ENCODE data around the gene GTF2IRD2.
"Not testable (repeated sequence)": the region's sequence is repeated elsewhere in the genome, so short reads cannot be mapped to it uniquely, and the experiment has no call there.

The GTF2IRD2 gene

DNA sequence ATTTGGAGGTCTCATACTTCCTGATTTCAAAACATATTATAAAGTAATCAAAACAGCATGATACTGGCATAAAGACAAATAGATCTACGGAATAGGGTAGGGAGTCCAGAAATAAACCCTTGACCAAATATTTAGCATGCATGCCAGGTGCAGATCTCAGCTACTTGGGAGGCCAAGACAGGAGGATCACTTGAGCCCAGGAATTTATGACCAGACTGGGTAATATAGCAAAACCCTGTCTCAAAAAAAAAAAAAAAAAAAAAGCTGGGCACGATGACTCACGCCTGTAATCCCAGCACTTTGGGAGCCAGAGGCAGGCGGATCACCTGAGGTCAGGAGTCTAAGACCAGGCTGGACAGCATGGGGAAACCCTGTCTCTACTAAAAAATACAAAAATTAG lies 21.4 kb downstream of the GTF2IRD2 start:
- H3K4me1 Mint-ChIP-seq; H3K27ac Mint-ChIP-seq (ENCODE audit: low read depth); ATAC-seq (replicated peaks; ENCODE audit: extremely low read depth, poor library complexity, severe bottlenecking); H3K4me3 Mint-ChIP-seq; DNase-seq (ENCODE audit: low spot score in 2 of 2); H3K9me3 Mint-ChIP-seq; H3K27me3 Mint-ChIP-seq; H3K36me3 Mint-ChIP-seq (ENCODE audit: insufficient read depth): not testable (repeated sequence)

DNA sequence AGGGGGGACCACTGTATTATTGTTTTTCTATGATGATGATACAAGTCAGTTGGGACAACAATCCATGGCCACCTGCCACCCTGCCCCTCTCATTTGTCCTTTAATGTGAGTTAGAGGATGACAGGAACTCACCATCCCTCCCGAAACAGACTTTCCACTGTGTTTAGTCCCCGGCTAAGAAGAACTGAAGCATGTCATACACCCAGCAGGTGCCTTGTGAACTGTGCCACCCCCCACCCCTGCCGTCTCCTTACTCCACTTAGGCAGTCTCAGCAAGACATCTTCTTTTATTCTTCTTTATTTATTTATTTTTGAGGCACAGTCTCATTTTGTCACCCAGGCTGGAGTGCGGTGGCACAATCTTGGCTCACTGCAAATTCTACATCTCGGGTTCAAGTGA lies 30.1 kb downstream of the GTF2IRD2 start:
- H3K9me3 Mint-ChIP-seq; H3K4me3 Mint-ChIP-seq; H3K36me3 Mint-ChIP-seq (ENCODE audit: insufficient read depth); H3K27me3 Mint-ChIP-seq; H3K4me1 Mint-ChIP-seq; DNase-seq (ENCODE audit: low spot score in 2 of 2); H3K27ac Mint-ChIP-seq (ENCODE audit: low read depth); ATAC-seq (replicated peaks; ENCODE audit: extremely low read depth, poor library complexity, severe bottlenecking): not testable (repeated sequence)

DNA sequence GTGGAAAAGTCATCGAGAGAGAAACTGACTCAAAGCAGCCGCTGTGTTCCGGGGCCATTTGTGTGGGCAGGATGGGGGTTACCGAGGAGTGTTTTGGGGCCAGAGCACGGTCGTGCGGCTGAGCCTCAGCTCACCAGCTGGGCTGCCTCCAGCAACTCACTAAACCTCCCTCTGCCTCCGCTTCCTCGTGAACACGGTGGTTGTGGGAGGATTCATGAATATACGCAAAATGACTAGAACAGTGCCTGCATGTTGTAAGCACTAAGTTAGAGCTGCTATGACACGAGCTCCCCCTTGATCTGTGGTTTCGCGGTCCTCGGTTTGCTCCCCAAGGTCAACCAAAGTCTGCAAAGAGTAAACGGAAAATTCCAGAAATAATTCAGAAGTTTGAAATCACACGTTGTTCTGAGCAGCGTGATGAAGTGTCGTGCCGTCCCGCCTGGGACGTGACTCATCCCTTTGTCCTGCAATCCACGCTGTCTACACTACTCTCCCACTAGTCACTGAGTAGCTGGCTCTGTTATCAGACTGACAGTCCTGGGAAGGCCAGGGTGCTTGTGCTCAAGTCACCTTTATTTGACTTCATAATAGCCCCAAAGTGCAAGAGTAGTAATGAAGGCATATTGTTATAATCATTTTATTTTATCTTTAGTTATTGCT lies 31.1 kb downstream of the GTF2IRD2 start:
- H3K36me3 Mint-ChIP-seq (ENCODE audit: insufficient read depth); DNase-seq (ENCODE audit: low spot score in 2 of 2); H3K4me3 Mint-ChIP-seq; H3K9me3 Mint-ChIP-seq; H3K4me1 Mint-ChIP-seq; H3K27me3 Mint-ChIP-seq; H3K27ac Mint-ChIP-seq (ENCODE audit: low read depth): not testable (repeated sequence)
- ATAC-seq (replicated peaks; ENCODE audit: extremely low read depth, poor library complexity, severe bottlenecking): peak; percentile 28

DNA sequence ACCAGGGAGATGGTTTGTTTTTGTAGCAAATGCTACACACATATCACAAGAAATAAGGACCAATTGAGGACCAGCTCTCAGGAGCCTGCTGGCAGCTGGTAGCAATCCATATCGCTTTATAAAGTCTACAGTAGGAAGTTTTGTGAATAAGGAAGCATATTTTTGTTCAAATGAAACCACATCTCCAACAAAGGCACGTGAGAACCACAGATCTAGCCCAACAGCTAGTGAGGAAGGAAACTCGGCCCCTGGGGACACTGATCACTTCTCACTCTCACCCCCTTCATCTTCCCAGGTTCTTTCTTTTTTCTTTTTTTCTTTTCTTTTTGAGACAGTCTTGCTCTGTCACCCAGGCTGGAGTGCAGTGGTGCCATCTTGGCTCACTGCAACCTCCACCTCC lies 35.5 kb downstream of the GTF2IRD2 start:
- not testable (repeated sequence) for H3K9me3 Mint-ChIP-seq; H3K36me3 Mint-ChIP-seq (ENCODE audit: insufficient read depth); H3K27me3 Mint-ChIP-seq; H3K4me1 Mint-ChIP-seq; DNase-seq (ENCODE audit: low spot score in 2 of 2); H3K27ac Mint-ChIP-seq (ENCODE audit: low read depth); H3K4me3 Mint-ChIP-seq
- peak; percentile 49 for ATAC-seq (replicated peaks; ENCODE audit: extremely low read depth, poor library complexity, severe bottlenecking)

DNA sequence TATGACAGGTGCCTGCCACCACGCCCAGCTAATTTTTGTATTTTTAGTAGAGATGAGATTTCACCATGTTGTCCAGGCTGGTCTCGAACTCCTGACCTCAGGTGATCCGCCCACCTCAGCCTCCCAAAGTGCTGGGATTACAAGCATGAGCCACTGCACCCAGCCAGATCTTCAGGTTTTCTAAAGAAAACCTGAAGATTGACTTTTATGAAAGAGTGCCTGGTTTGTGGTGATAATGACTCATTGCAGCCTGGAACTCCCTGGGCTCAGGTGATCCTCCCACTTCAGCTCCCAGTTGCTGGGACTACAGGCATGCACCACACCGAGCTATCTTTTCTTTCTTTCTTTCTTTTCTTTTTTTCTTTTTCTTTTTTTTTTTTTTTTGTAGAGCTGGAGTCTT lies 52.8 kb downstream of the GTF2IRD2 start:
- not testable (repeated sequence) for H3K4me1 Mint-ChIP-seq

DNA sequence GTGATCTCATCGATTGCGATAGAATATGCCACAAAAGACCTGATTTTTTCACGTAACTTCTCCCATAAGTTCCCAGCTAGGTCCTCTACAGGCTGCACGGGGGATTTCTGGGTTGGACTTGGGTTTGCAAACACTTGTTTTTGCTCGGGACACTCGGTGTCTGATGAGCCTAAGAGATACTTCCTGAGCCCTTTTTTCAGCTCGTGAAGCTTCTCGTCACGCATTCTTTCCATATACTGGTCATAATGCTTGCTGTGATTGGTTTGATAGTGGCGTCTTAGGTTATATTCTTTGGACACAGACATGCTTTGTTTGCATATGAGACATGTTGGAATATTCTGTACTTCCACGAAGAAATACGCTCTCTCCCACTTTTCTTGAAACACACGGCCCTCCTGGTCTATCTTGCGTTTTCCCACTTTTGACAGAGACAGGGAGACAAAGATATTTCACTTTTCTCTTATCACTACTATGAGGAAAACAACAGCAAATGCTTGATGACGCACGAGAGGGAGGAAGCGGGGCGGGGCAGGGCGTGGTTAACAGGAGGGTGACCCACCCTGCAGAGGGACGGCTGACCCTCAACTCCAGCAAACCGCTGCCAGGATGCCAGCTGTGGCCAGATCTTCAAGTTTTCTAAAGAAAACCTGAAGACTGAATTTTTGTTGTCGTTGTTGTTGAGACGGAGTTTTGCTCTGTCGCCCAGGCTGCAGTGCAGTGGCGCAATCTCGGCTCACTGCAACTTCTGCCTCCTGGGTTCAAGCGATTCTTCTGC lies 53.4 kb downstream of the GTF2IRD2 start:
- H3K4me1 Mint-ChIP-seq; DNase-seq (ENCODE audit: low spot score in 2 of 2); ATAC-seq (replicated peaks; ENCODE audit: extremely low read depth, poor library complexity, severe bottlenecking); H3K9me3 Mint-ChIP-seq; H3K4me3 Mint-ChIP-seq; H3K36me3 Mint-ChIP-seq (ENCODE audit: insufficient read depth); H3K27me3 Mint-ChIP-seq; H3K27ac Mint-ChIP-seq (ENCODE audit: low read depth): not testable (repeated sequence)

More for the DNA sequence above, 52.8 kb downstream of the GTF2IRD2 start:
- H3K4me3 Mint-ChIP-seq; H3K27ac Mint-ChIP-seq (ENCODE audit: low read depth); DNase-seq (ENCODE audit: low spot score in 2 of 2); ATAC-seq (replicated peaks; ENCODE audit: extremely low read depth, poor library complexity, severe bottlenecking); H3K27me3 Mint-ChIP-seq; H3K36me3 Mint-ChIP-seq (ENCODE audit: insufficient read depth); H3K9me3 Mint-ChIP-seq: not testable (repeated sequence)

DNA sequence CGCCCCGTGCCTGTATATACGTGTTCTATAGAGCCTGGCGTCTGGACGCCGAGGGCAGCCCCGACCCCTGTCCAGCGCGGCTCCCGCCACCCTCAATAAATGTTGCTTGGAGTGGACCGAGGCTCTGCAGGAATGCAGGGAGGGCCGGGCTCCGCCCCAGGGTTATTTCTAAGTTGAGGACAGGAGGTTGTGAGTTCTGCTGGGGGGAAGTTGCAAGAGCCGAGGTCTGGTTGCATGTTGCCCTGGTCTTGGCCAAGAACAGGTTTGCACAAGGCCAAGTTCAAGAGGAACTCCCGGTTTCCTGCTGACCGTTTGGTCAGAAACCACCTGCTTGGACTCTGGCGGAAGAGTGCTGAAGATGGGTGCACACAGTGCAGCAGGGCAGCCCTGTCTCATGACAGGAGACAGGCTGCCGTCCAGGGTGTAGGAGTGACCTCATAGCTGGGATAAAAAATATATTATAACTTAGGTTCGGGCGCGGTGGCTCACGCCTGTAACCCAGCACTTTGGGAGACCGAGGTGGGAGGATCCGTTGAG lies 62.1 kb downstream of the GTF2IRD2 start:
- not testable (repeated sequence) for H3K4me1 Mint-ChIP-seq; H3K9me3 Mint-ChIP-seq; DNase-seq (ENCODE audit: low spot score in 2 of 2); H3K36me3 Mint-ChIP-seq (ENCODE audit: insufficient read depth); ATAC-seq (replicated peaks; ENCODE audit: extremely low read depth, poor library complexity, severe bottlenecking); H3K4me3 Mint-ChIP-seq; H3K27ac Mint-ChIP-seq (ENCODE audit: low read depth); H3K27me3 Mint-ChIP-seq

DNA sequence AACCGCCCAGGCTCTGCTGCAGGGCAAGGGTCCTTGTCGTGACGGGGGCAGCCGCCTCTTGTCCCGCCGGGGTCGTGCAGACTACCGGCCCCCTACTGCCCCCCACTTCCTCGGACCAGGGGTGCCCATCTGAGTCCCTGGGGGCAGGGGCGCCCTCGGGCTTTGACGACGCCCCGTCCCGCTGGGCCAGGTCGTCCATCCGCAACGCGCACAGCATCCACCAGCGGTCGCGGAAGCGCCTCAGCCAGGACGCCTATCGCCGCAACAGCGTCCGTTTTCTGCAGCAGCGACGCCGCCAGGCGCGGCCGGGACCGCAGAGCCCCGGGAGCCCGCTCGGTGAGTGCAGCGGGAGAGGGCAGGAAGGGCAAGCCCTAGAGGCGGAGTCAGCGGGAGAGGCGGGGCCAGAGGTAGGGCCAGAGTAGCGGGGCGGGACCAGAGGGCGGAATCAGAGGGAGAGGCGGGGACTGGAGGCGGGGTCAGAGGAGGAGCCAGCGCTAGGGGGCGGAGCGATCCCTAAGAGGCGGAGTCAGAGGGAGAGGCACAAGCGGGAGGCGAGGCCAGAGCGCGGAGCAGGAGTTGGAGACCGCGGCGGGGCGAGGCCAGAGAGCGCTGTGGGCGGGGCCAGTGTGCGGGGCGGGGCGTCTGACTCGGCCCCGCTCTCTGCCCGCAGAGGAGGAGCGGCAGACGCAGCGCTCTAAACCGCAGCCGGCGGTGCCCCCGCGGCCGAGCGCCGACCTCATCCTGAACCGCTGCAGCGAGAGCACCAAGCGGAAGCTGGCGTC lies 62.8 kb downstream of the GTF2IRD2 start:
- not testable (repeated sequence) for H3K27me3 Mint-ChIP-seq; H3K9me3 Mint-ChIP-seq; H3K36me3 Mint-ChIP-seq (ENCODE audit: insufficient read depth); H3K27ac Mint-ChIP-seq (ENCODE audit: low read depth); H3K4me1 Mint-ChIP-seq
- ATAC-seq (replicated peaks; ENCODE audit: extremely low read depth, poor library complexity, severe bottlenecking) (peak; percentile 85), DNase-seq (ENCODE audit: low spot score in 2 of 2) (peak; percentile 98 to 99)
- peak overlapping the region; percentile 46 for H3K4me3 Mint-ChIP-seq

DNA sequence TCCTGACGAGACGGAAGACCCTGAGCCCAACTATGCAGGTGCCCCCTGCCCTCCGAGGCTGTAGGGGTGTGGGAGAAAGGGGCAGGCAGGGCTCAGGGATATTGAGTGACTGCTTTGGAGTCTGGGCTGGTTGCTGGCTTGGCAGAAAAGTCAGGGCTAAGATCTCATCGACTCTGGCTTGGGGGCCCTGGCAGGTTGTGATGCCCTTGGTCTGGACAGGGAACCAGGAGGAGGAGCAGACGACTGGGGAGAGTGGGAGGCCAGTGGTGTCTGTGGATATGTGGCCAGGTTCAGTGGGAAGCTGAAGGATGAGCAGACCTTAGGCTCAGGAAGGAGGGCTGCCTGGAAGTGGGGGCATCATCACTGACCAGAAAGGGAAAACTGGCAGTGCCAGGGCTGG lies 67.8 kb downstream of the GTF2IRD2 start:
- H3K4me1 Mint-ChIP-seq; ATAC-seq (replicated peaks; ENCODE audit: extremely low read depth, poor library complexity, severe bottlenecking); H3K27me3 Mint-ChIP-seq: not testable (repeated sequence)

DNA sequence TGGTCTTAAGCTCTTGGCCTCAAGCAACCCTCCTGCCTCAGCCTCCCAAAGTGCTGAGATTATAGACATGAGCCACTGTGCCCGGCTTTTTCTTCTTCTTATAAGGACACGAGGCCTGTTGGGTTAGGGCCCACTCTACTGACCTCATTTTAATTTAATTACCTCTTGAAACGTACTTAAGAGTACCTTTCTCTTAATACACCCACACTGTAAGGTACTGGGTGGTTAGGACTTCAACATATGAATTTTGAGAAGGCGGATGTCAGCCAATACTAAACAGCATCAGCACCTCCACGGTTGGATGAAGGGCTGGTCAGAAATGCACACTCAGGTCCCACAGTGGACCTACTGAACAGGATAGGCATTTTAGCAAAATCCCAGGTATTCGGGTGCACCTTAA lies 69.7 kb downstream of the GTF2IRD2 start:
- H3K27ac Mint-ChIP-seq (ENCODE audit: low read depth); H3K4me3 Mint-ChIP-seq; ATAC-seq (replicated peaks; ENCODE audit: extremely low read depth, poor library complexity, severe bottlenecking); H3K27me3 Mint-ChIP-seq; DNase-seq (ENCODE audit: low spot score in 2 of 2); H3K9me3 Mint-ChIP-seq; H3K36me3 Mint-ChIP-seq (ENCODE audit: insufficient read depth); H3K4me1 Mint-ChIP-seq: not testable (repeated sequence)

More for the DNA sequence above, 67.8 kb downstream of the GTF2IRD2 start:
- DNase-seq (ENCODE audit: low spot score in 2 of 2); H3K4me3 Mint-ChIP-seq; H3K9me3 Mint-ChIP-seq; H3K27ac Mint-ChIP-seq (ENCODE audit: low read depth); H3K36me3 Mint-ChIP-seq (ENCODE audit: insufficient read depth): not testable (repeated sequence)

DNA sequence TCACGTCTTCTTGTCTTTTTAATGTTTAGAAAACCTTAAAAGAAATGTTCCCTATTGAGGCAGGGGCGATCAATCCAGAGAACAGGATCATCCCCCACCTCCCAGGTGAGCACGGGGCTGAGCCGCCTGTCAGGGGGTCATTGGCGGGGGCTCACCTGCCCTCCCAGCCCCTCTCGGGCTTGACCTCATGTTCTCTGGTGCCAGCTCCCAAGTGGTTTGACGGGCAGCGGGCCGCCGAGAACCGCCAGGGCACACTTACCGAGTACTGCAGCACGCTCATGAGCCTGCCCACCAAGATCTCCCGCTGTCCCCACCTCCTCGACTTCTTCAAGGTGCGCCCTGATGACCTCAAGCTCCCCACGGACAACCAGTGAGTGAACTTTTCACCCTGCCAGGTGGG lies 72.4 kb downstream of the GTF2IRD2 start:
- not testable (repeated sequence) for H3K4me1 Mint-ChIP-seq; H3K9me3 Mint-ChIP-seq; H3K27ac Mint-ChIP-seq (ENCODE audit: low read depth); H3K36me3 Mint-ChIP-seq (ENCODE audit: insufficient read depth); H3K4me3 Mint-ChIP-seq; DNase-seq (ENCODE audit: low spot score in 2 of 2); ATAC-seq (replicated peaks; ENCODE audit: extremely low read depth, poor library complexity, severe bottlenecking); H3K27me3 Mint-ChIP-seq

DNA sequence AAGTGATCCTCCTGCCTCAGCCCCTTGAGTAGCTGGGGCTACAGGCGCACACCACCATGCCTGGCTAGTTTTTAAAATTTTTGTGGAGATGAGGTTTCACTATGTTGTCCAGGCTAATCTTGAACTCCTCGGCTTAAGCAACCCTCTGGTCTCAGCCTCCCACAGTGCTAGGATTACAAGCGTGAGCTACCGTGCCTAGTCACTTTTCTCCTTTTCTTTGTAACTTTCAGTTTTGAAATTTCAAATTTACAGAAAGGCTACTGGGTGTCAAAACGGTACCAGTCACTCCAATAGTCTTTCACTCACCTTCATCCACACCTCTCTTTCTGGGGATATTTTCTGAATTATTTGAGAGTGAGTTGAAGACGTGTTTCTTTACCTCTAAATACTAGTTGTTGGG lies 76.3 kb downstream of the GTF2IRD2 start:
- ATAC-seq (replicated peaks; ENCODE audit: extremely low read depth, poor library complexity, severe bottlenecking): not testable (repeated sequence)

More for the DNA sequence above, 76.3 kb downstream of the GTF2IRD2 start:
- not testable (repeated sequence) for H3K36me3 Mint-ChIP-seq (ENCODE audit: insufficient read depth); H3K9me3 Mint-ChIP-seq; H3K27ac Mint-ChIP-seq (ENCODE audit: low read depth); H3K4me3 Mint-ChIP-seq; DNase-seq (ENCODE audit: low spot score in 2 of 2); H3K4me1 Mint-ChIP-seq; H3K27me3 Mint-ChIP-seq
